Stimulated activated naive CD4-positive, alpha-beta T cell (primary cell): ENCODE results near the gene GPRC5C.
"Not testable (repeated sequence)": the region's sequence is repeated elsewhere in the genome, so short reads cannot be mapped to it uniquely, and the experiment has no call there.

ENCODE experiments used
- DNase-seq, 6 experiments: peaks; one replicate each; lab custom pipeline; 2025; lab: John Stamatoyannopoulos, UW

Gene GPRC5C

GRCh38 chr17:74405311-74405710 lies 26.6 kb upstream of the GPRC5C start:
- DNase-seq, result not testable (repeated sequence)

GRCh38 chr17:74407384-74407783 lies 24.5 kb upstream of the GPRC5C start:
- no peak for DNase-seq

GRCh38 chr17:74408262-74408661 lies 23.6 kb upstream of the GPRC5C start:
- DNase-seq, result no peak

GRCh38 chr17:74408815-74409214 lies 23.1 kb upstream of the GPRC5C start:
- DNase-seq, result no peak

GRCh38 chr17:74410001-74410443 lies 21.9 kb upstream of the GPRC5C start:
- no peak for DNase-seq

GRCh38 chr17:74412581-74412980 lies 19.3 kb upstream of the GPRC5C start:
- DNase-seq, result no peak

- DNase-seq, result no peak
These were observed 18.4 kb upstream of the GPRC5C start for GRCh38 chr17:74413491-74413890.

- no peak for DNase-seq
These were observed 17.4 kb upstream of the GPRC5C start for GRCh38 chr17:74414510-74414909.

- DNase-seq, result no peak
These were observed 16.1 kb upstream of the GPRC5C start for GRCh38 chr17:74415608-74416396.

GRCh38 chr17:74417178-74418045 lies 14.5 kb upstream of the GPRC5C start:
- DNase-seq, result no peak

- DNase-seq, result no peak
These were observed 11.9 kb upstream of the GPRC5C start for GRCh38 chr17:74419928-74420411.

GRCh38 chr17:74424117-74424516 lies 7.8 kb upstream of the GPRC5C start:
- no peak for DNase-seq

GRCh38 chr17:74424657-74425056 lies 7.2 kb upstream of the GPRC5C start:
- DNase-seq, result no peak

GRCh38 chr17:74426551-74427047 lies 5.3 kb upstream of the GPRC5C start:
- no peak for DNase-seq

- DNase-seq, result no peak
These were observed 4.7 kb upstream of the GPRC5C start for GRCh38 chr17:74427048-74427762.

GRCh38 chr17:74427763-74428153 lies 4.1 kb upstream of the GPRC5C start:
- DNase-seq, result no peak

- DNase-seq, result no peak
These were observed 2.1 kb upstream of the GPRC5C start for GRCh38 chr17:74429604-74430384.

GRCh38 chr17:74430385-74430705 lies 1.5 kb upstream of the GPRC5C start:
- DNase-seq, result no peak

GRCh38 chr17:74430706-74431567 lies 951 bp upstream of the GPRC5C start:
- DNase-seq, result no peak

- no peak for DNase-seq
These were observed 469 bp downstream of the GPRC5C start for GRCh38 chr17:74432424-74432690.
